HG03064 (cell line): ENCODE measurements around the gene TAT.
A peak's percentile ranks its signal among the peaks of the same experiment; 100 is the strongest.
"Not testable (repeated sequence)": the region's sequence is repeated elsewhere in the genome, so short reads cannot be mapped to it uniquely, and the experiment has no call there.

Experiments used
- ATAC-seq: cut with Tn5 transposase; IDR thresholded peaks from one replicate; pipeline ENCODE4 v1.9.1; 2021; ENCODE audit warnings: low read depth; ENCODE audit not compliant: unreplicated experiment

TAT gene

DNA sequence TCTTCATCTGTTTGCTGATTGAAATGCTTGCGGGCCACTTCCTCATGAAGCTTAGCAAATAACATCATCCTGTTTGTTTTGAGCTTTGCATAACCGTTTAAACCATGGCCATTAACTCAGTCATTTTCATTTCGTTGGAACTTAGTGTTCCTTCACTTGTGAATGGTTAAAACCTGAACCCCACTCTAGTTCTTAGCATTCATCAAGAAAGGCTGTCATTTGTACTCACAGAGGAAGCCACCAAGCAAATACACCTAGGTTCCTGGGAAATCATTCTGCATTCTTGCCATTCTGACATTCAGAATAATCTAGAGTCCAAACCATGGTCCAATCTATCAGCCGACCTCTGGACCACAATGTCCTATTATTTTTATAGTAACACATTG is 8.4 kb upstream of the TAT start:
- ATAC-seq, result no peak

DNA sequence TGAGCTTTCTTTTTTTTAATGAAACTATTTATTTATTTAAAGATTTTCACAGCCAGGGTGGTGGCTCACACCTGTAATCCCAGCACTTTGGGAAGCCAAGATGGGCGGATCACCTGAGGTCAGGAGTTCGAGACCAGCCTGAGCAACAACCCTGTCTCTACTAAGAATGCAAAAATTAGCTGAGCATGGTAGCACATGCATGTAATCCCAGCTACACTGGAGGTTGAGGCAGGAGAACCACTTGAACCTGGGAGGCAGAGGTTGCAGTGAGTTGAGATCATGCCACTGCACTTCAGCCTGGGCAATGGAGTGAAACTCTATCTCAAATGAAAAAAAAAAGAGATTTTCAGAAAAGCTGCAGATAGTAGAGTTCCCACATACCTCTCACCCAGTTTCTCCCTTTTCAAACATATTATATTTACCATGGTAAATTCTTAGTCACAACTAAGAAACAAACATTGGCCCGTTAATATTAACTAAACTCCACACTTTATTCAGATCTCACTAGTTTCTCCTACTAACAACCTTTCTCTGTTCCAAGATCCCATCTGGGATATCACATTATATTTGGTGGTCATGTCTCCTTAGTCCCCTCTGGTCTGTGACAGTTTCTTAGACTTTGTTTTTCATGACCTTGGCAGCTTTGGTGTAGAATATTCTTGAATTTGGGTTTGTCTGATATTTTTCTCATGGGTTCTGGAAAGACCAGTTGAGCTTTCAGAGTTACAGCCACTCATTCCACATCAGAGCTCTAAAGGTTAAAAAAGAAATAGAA is 7.8 kb upstream of the TAT start:
- ATAC-seq, result no peak

GRCh38 chr16:71582553-71582848 is 5.6 kb upstream of the TAT start:
- not testable (repeated sequence) for ATAC-seq

- ATAC-seq, result no peak
Observed at GRCh38 chr16:71574702-71575101, 2.2 kb downstream of the TAT start.

DNA sequence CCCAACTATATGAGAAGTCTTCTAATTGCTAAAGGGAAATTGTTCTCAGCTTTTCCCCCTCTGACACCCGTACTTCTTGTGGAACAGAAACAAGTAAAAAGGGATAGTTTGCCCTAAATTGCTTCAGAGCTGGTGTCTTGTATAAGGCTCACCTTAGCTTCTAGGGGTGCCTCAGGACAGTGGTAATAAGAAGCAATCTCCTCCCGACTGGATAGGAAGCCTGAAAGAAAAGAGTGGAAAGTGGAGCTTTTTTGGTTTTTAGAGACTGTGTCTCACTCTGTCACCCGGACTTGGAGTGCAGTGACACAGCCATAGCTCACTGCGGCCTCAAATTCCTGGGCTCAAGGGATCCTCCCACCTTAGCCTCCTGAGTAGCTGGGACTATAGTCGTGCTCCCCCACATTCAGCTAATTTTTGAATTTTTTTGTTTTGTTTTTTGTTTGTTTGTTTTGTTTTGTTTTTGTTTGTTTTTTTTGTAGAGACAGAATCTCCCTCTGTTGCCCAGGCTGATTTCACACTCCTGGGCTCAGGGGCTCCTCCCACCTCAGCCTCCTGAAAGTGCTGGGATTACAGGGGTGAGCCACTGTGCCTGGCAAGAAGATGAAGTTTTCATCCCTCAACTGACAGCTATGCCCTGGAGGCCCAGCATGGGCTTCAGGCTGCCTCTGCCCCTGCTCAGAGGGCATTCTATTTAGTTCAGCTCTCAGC is 3.4 kb downstream of the TAT start:
- ATAC-seq, result no peak

DNA sequence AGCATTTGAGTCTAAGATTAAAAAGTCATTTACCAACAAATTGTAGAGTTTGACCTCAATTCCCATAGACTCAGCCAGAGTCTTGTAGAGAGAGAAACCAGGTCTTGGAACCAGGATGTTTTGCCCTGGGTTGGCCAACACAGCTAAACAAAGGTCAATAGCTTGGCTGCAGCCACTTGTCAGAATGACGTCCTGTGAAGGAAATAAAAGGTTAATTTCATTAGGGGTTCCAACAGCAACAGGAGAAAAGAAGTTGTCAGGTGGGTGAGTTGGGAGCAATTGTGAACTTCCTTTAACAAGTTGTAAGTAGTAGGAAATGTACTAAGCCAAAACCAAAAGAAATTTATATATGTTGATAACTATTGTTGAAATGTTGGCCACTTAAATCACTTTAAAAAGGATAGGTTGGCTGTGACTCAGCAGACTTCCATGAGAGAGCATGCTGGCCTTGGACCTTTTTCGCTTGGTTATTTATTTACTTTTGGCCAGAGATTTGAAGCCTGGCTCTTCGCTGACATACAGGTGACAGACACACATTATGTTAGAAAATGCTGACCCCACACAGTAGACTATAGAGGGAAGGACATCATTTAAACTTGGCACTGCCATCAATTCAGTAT is 4.3 kb downstream of the TAT start:
- ATAC-seq, result no peak

- ATAC-seq, result no peak
Observed at GRCh38 chr16:71570144-71570543, 6.7 kb downstream of the TAT start.

- ATAC-seq, result no peak
Observed at GRCh38 chr16:71569621-71570020, 7.3 kb downstream of the TAT start.

- no peak for ATAC-seq
Observed at GRCh38 chr16:71568551-71568950, 8.3 kb downstream of the TAT start.

DNA sequence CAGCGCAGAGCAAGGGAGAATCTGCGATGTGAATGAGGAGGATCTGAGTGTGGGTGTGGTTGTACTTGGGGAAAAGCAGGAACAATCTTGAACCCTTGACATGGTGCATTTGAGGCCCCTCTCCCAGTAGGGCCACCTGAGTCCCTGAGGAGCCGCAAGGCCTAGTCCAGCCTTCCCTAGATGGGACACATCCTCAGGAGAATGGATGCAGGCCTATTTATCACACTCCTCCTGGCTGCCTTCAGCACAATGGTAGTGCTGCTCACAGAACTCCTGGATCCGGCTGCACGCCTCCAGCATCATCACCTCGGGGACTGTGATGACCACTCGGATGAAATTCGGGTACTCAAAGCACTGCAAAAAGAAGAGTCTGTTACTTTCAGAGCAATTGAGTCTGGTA is 9.0 kb downstream of the TAT start:
- ATAC-seq, result no peak

DNA sequence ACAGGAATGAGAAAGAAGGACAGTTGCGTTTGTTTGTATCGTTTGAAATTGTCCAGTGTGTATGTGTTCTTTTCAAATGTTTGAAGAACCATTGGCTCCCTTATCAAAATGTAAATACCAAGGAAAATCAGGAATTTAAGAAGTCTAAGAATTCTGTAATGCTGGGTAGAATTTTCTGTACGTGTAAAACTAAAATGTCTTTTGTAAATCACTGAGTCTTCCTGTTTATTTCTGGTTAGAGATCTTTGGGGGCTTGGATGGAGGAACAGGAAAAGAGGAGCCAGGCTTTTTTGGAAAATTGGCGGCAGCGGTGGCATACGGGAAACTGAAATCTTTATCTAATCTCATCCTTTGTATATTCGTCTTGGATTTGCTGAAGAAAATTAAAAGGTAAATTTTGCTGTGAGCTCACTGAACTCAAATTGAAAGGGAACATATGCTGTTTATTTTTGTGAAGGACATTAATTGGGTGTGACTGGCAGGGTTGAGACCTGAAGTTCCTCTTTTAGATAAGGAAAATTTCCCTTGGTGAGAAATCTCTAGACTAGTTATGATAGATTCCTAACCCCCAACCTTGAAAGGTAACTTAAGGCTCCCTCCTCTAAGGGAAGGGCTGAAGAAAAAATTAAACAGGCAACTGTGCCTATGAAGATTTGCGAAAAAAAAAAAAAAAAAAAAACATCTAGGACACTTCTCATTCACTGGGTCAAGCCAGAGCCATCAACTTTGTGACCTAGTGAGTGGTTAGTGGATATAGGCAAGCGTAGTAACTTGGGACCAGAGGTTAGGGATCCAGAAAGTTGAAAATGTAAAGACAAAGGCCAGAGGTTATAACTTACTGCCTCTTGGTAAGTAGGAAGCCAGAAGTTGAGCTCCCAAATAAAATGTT is 10.8 kb downstream of the TAT start:
- ATAC-seq, result no peak

DNA sequence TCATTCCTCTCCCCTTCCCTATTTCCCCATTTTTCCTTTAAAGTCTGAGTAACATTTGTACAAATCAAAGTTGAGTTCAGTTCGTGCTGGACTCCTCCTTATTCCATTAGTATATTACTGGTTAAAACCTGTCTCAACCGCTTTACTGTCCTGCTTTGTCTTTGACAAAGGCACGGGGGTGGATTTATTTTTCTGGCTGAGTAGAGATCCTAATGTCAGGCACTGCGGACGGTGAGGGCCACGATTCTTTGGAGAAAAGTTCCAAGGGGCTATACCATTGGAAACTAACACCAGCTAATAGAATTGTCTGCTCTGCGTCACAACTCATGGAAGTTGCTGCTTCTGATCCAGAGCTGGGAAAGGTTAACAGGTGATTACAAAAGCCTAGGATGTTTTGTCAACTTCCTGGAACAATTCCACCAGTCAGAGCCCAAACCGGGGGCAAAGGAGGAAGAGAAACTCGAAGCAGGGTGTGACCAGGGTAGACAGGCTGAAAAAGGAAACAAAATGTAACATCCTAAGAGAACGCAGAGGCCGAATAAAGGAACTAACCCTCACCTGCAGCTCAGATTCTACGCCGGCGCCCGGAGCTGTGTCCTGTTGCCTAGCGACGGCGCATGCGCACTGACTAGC is 12.4 kb downstream of the TAT start:
- peak; percentile 93 for ATAC-seq

GRCh38 chr16:71562552-71562951 is 14.3 kb downstream of the TAT start:
- ATAC-seq, result no peak

- not testable (repeated sequence) for ATAC-seq
Observed at GRCh38 chr16:71561886-71562285, 15.0 kb downstream of the TAT start.

- no peak for ATAC-seq
Observed at GRCh38 chr16:71559855-71560254, 17.0 kb downstream of the TAT start.

DNA sequence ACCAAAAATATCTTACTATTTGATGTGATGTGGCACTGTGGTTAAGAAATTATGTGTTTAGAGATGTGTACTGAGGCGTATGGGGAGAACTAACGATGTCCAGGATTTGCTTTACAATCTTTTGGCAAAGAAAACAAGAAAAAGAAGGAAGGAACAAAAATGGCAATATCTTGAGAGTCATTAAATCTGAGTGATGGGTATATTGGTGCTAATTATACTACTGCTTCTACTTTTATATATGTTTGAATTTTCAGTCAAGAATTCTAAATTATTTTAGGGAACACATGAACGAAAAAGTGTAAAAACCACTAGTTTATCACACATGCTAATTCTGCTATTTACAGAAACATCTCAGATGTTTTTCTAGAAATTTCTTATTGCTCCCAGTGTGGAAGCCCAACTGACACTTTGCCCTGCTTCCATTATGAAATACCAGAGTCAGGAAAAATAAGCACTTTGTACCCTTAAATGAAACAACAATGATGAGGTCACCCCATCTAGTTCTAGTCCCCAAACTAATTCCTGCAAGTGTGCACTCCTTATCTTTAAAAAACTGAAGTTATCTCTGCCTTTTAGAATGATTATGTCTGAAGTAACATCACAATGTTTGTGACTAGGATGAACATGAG is 18.8 kb downstream of the TAT start:
- no peak for ATAC-seq

DNA sequence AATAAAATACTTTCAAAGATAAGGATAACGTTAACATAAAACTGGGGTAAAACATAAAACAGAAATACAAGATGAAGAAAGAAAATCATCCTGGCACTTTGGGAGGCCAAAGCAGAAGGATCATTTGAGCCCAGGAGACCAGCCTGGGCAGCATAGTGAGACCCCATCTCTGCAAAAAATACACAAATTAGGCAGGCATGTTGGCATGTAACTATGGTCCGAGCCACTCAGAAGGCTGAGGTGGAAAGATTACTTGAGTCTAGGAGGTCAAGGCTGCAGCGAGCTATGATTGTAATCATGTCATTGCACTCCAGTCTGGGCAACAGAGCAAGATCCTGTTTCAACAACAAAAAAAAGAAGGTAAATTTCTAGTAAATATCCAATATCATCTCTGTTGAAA is 19.6 kb downstream of the TAT start:
- ATAC-seq, result no peak

- ATAC-seq, result no peak
Observed at GRCh38 chr16:71555230-71555891, 21.5 kb downstream of the TAT start.

GRCh38 chr16:71552698-71553503 is 24.0 kb downstream of the TAT start:
- no peak for ATAC-seq
